RKO (cell line): Measurements from ENCODE around the gene FAM149A.

ENCODE experiments used
- DNase-seq: peaks from one replicate; pipeline ENCODE4 v3.0.0-alpha.2; 2016; ENCODE audit warnings: low spot score

The FAM149A gene

GRCh38 chr4:186158966-186159365 is 54.5 kb downstream of the FAM149A start:
- DNase-seq = no peak

DNA sequence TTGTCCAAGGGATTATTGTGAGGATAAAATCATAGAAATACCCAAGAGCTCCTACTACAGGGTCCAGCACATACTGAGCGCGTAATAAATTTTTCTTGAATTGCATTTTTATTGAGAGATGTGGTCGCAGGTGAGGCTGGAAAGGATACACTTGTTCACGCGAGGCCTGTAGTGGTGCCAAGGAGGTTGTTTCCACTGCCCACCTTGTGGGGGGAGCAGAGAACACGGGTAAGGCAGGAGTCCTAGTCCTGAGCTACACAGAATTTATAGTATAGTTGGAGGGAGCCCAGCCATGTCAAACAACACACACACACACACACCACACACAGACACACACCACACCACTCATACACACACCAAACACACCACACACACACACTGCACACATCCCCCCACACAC is 55.1 kb downstream of the FAM149A start:
- no peak for DNase-seq

GRCh38 chr4:186161138-186161537 is 56.6 kb downstream of the FAM149A start:
- DNase-seq = no peak

DNA sequence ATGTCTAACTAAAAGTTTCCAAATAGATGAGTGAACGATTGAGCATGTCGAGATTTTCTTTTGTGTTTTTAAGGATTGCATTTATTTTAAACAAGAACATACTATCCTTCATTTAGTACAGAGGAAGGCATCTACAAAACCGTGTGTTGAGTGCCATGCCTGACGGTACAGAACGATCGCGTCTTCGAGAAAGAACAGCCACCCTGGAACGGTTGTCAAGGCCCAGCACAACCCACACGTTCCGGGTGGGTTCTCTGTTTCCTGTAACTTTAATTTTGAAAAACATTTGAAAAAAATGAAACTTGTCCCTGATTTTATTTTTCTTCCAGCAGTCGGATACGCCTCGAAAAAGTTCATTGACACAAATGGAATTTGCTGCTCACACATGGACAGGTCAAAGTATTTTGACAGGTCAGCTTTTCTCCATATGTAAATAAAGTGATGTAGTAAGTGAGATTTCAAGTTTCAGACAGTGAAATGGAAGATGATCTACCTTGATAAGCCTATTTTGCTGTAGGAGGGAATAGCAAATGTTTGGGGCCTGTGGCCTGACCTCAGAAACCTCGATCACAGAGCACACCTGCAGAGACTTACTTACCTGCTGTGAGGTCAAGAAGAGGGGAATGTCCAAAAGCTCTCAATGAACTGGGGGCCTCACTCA is 62.5 kb downstream of the FAM149A start:
- DNase-seq = no peak

GRCh38 chr4:186167605-186168004 is 63.1 kb downstream of the FAM149A start:
- DNase-seq = no peak

- no peak for DNase-seq
These were observed 64.2 kb downstream of the FAM149A start for GRCh38 chr4:186168750-186169149.

- DNase-seq = no peak
These were observed 64.9 kb downstream of the FAM149A start for GRCh38 chr4:186169333-186169944.

- no peak for DNase-seq
These were observed 65.7 kb downstream of the FAM149A start for GRCh38 chr4:186169945-186170802.

DNA sequence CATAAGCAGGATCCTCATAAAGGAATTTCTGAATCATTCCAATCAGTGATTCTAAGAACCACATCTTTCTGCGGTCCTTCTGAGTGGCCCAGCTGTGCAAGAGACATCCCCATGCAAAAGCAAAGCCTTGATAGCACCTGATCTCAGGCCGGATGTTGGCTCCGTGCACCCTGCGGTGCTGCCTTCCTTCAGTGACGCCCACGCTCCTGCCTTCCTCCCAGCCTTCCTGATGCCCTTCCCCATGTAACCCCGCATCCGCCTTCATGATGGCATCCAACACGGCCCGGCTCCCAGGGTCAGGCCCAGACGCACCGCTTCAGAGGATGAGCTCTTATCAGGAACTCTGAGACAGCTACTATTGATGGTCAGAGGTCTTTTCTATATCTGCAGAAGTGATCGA is 66.5 kb downstream of the FAM149A start:
- no peak for DNase-seq

GRCh38 chr4:186172546-186172945 is 68.0 kb downstream of the FAM149A start:
- no peak for DNase-seq

GRCh38 chr4:186188107-186188506 is 83.6 kb downstream of the FAM149A start:
- no peak for DNase-seq

DNA sequence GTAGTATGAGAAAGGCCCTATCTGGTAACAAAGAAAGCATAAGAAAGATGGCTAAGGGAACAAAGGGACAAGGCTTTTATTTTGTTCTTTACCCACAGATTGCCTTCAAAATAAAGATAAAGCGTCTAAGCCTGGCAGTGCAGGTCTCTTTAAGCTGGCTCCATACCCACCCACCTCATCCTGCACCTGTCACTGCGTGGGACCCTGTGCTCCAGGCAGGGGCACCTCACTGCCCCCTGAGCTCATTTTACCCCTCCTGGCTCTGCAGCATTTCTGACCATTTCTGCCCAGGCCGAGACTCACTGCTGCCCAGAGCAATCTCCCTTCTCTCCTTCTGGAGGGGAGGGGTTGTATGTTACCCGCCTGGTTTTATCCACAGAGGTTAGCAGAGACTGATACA is 85.2 kb downstream of the FAM149A start:
- DNase-seq = no peak

DNA sequence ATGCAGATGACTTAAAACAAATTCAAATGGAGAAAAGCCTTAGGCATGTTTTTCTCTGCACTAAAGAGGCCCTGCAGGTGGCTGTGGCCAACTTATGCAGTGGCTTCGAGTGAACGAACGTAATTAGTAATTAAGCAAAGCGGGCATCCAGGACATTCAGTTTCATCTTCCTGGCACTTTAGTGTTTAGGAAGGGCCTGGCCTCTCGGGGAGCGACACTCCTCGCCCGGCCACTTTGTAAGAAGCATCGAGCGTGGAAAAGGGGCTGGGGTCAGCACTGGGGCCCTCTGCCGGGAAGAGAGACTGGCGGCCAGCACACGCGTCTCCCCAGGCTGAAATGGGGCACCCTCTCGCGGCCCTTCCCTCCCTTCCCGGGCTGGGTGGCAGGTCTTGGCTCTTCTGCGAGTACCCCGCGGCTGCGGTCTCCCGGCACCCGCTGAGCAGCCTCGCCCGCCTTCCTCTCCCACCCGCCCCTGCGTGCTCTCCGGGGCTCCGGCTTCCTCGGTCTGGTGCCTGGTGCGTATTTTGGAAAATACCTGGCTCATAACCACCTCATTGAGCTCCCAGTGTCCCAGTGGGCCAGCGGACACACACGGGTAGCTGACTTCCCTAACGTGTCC is 86.2 kb downstream of the FAM149A start:
- DNase-seq = peak; percentile 46

- DNase-seq = peak; percentile 81
These were observed 86.9 kb downstream of the FAM149A start, which contains the start of gene CYP4V2 for GRCh38 chr4:186191200-186192065. CYP4V2 (plus strand) TSS chr4:186191567; CDS start chr4:186191824, 257 bp downstream.

DNA sequence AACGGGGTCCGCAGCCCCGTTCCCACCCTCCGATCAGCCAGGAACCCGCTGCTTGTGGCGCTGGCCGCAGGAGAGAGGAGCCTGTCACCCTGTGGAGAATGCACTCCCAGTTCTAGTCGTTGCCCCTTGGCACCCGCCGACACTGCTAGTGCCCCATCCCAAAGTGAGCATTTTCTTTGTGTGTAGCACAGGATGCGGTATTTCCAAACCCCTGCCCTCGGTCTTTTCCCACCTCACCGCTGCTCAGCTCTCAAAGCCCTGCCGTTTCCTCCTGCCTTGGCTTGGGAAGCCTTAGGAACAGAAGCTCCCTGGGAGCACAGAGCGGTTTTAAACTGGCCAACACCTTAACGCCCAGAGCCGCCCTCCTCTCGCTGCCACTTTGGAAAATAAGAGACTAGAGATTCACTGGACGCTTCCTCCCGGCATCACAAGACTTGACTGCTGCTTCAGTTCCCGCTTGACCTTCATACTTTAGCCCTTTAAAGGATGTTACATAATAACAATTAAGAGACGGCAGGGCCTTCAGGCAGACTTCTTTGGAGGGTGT is 87.6 kb downstream of the FAM149A start:
- peak; percentile 67 for DNase-seq

- no peak for DNase-seq
These were observed 89.3 kb downstream of the FAM149A start for GRCh38 chr4:186193851-186194250.

GRCh38 chr4:186196063-186196462 is 91.6 kb downstream of the FAM149A start:
- no peak for DNase-seq

GRCh38 chr4:186200516-186200915 is 96.0 kb downstream of the FAM149A start:
- DNase-seq = no peak

- DNase-seq = no peak
These were observed 96.5 kb downstream of the FAM149A start for GRCh38 chr4:186201010-186201409.

DNA sequence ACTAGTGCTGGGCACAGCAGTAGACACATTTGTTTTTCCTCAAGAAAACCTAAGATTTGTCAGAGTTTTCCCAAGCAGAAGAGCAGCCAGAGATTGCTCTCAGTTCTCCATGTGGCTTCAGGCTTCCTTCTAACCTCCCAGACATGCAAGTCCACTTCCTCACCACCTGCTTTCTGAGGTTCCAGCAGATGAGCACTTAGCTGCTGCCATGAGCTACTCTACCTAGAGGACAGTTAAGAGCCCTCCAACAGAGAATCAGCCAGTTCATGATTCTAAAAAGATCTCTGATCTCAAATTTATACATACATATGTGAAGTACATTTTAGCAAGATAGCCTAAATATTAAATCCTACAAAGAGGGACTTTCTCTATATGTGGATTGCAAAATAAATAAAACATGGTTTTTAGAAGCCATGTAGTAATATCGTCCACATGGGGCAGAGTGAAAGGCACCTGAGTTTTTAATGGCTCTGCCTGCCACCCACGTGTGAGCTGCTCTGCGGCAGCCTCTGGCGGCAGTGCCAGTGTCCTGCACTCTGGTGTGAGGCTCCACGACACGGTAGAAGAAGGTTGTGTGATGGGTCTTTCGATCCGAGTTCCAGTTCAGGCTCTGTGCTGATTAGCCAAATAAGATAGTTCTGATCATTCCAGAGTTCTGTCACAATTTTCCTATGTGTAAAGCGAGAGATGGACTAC is 97.2 kb downstream of the FAM149A start:
- DNase-seq = peak; percentile 81
